Naive thymus-derived CD8-positive, alpha-beta T cell (primary cell): Measurements from ENCODE around the gene SEC63. TPM values are rescaled to one million over a fixed set of nuclear protein-coding genes. Genes with fewer than 3 reads are reported as not detected.

Source experiments
- ATAC-seq, 2 donors: fragments of 150-1000 bp; cut with Tn5 transposase in 1 of 2; sonication (Bioruptor Pico), chemical (Tn5 transposase) in 1 of 2; 1 replicate in 1 of 2; 2 replicates in 1 of 2; pipeline ENCODE4 v1.10.0; 2021; ENCODE audit warnings: mild to moderate bottlenecking in 2 of 2, moderate library complexity in 2 of 2
- POLR2A ChIA-PET: fragments of 350-600 bp; sonication (Branson Sonifier 250); formaldehyde crosslinking; loops from one replicate; lab custom pipeline; 2021; ENCODE audit warnings: antibody characterized with exemption; lab: Charles Lee
- DNase-seq, 10 donors: peaks; one replicate each; pipeline versions ENCODE4 v3.0.0 to v3.0.0-alpha.2; 2020 to 2022
- H3K27ac Mint-ChIP-seq, 10 donors: one replicate each; pipeline ENCODE4 v1.8.0; 2020 to 2022; ENCODE audit warnings: mild to moderate bottlenecking in 10 of 10, mixed read lengths in 10 of 10, moderate library complexity in 4 of 10, inconsistent platforms in 1 of 10
- H3K27me3 Mint-ChIP-seq, 5 donors: one replicate each; pipeline ENCODE4 v1.8.0; 2021 to 2022; ENCODE audit warnings: mixed read lengths in 5 of 5
- H3K36me3 Mint-ChIP-seq, 3 donors: one replicate each; pipeline ENCODE4 v1.8.0; 2020 to 2022; ENCODE audit warnings: mixed read lengths in 3 of 3, mild to moderate bottlenecking in 2 of 3, inconsistent platforms in 1 of 3
- H3K4me1 Mint-ChIP-seq, 4 donors: one replicate each; pipeline ENCODE4 v1.8.0; 2021 to 2022; ENCODE audit warnings: mixed read lengths in 4 of 4
- H3K4me3 Mint-ChIP-seq, 10 donors: one replicate each; pipeline ENCODE4 v1.8.0; 2020 to 2022; ENCODE audit warnings: mild to moderate bottlenecking in 10 of 10, mixed read lengths in 10 of 10, moderate library complexity in 6 of 10, inconsistent platforms in 1 of 10
- H3K9me3 Mint-ChIP-seq, 9 donors: one replicate each; pipeline ENCODE4 v1.8.0; 2020 to 2022; ENCODE audit warnings: mixed read lengths in 9 of 9, mild to moderate bottlenecking in 3 of 9, inconsistent platforms in 1 of 9, moderate library complexity in 1 of 9
- polyA plus RNA-seq, 3 donors: library from polyadenylated mRNA; unstranded; fragments of 300-500 nt; fragmentation: Illumina TruSeq; gene quantifications; one replicate each; pipeline ENCODE4 v1.2.3, GENCODE V29; 2021
- total RNA-seq, 8 experiments: library from RNA in 2 of 8; stranded (reverse) in 2 of 8; gene quantifications; one replicate each; pipeline ENCODE4 v1.2.3 and lab custom pipeline; 2021 to 2026

The SEC63 gene
- total and polyA plus RNA-seq, 5 experiments from 2014 or later = 28.8 to 81.6 (median 32.1) TPM

DNA sequence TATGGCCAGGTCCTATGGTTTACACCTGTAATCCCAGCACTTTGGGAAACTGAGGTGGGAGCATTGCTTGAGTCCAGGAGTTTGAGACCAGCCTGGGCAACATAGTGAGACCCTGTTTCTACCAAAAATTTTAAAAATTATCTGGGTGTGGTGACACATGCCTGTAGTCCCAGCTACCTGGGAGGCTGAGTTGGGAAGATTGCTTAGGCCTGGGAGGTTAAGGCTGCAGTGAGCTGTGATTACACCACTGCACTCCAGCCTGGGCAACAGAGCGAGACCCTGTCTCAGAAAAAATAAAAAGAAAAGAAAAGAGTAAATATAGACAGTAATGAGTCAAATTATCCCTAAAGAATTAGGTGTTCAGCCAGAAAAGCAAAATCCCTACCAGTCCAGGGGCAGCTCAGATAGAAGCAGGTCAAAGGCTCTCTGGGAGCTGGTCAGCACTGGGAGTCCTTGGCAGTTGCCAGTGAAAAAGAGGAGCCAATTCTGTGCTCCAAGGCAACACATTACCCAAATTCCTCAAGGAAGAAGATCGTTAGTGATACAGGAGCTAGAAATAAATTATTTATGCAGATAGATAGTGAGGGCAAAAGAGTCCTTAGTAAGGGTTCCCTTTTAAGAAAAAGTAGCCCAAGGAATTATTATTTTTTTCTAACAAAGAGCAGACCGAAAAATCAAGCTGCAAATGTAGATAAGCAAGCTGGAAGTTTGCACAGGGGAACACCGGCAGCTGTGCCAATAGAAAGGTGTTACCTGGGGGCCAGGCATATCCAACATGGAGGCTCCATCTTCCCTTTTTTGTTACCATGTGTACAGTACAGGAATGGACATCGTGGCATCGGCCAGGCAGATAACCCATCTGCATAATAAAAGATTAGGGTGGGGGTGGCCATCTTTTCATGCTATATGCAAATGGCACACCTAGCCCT, 31.4 kb upstream of the SEC63 start:
- ATAC-seq = no peak
- no peak for DNase-seq
- Mint-ChIP-seq H3K4me1 (peaks cover 0 to 8% (median 2%) of the 10 kb centered on the region in 4 donors), H3K4me3 (no peak overlapping the region), H3K27ac (no peak overlapping the region), H3K9me3 (no peaks in the 10 kb centered on the region), H3K27me3 (peaks cover 0 to 3% (median 1%) of the 10 kb centered on the region in 5 donors), H3K36me3 (no peaks in the 10 kb centered on the region)
- POLR2A ChIA-PET = no interaction called here

DNA sequence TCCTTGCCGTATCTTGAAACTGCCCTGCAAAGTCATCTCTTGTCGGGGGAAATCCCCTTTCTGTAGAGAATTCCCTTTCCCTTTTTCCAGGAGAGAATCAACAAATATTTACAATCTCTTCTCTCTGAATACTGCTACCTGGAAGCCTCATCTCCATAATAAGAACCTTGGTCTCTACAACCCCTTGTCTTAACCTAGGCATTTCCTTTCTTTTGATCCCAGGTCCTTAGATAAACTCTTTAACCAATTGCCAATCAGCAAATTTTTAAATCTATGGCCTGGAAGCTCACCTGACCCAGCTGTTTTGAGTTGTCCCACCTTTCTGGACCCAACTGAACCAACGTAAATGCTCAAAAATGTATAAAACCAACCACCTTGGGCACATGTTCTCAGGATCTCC, 30.6 kb upstream of the SEC63 start:
- ATAC-seq (no peak), DNase-seq (no peak)
- Mint-ChIP-seq H3K27ac (no peak overlapping the region), H3K27me3 (peaks cover 0 to 2% (median 1%) of the 10 kb centered on the region in 5 donors), H3K4me3 (no peak overlapping the region), H3K9me3 (no peaks in the 10 kb centered on the region), H3K4me1 (peaks cover 0 to 8% (median 2%) of the 10 kb centered on the region in 4 donors), H3K36me3 (no peaks in the 10 kb centered on the region)
- POLR2A ChIA-PET = no interaction called here

DNA sequence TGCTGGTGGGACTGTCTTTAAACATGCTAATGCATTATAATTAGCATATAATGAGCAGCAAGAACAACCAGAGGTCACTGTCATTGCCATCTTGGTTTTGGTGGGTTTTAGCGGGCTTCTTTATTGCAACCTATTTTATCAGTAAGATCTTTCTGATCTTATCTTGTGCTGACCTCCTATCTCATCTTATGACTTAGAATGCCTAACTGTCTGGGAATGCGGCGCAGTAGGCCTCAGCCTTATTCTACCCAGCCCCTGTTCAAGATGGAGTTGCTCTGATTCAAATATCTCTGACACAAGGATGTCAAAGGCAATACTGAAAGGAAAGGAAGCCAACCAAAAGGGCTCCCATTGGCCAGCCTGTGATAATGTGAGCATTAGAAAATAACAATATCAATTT, 29.8 kb upstream of the SEC63 start:
- Mint-ChIP-seq H3K9me3 (no peaks in the 10 kb centered on the region), H3K27me3 (peaks cover 0 to 3% (median 2%) of the 10 kb centered on the region in 5 donors), H3K4me3 (no peak overlapping the region), H3K4me1 (peaks cover 0 to 8% (median 2%) of the 10 kb centered on the region in 4 donors), H3K36me3 (no peaks in the 10 kb centered on the region), H3K27ac (no peak overlapping the region)
- DNase-seq (no peak), ATAC-seq (no peak)
- POLR2A ChIA-PET = no interaction called here

DNA sequence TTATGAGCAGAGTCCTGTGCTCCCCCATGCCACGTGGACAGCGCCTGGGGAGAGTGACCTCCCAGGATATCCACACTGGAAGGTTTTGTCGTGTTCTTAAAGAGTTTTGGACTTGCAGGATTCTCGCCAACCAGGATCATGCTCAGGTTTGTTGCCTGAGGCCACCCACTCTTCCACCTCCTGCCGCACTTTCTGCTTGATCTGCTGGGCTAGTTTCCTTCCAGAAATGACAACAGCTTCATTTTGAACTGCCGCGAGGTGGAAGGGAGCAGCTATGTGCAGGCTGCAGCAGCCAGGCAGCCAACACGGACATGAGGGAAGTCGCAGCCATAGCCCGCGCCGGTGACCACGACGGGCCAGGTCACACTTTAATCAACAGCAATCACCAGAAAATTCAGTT, 27.7 kb upstream of the SEC63 start:
- Mint-ChIP-seq H3K27ac (no peak overlapping the region), H3K27me3 (peaks cover 0 to 10% (median 7%) of the 10 kb centered on the region in 5 donors), H3K4me3 (no peak overlapping the region), H3K4me1 (peaks cover 0 to under 1% (median 0%) of the 10 kb centered on the region in 4 donors), H3K9me3 (no peaks in the 10 kb centered on the region), H3K36me3 (no peaks in the 10 kb centered on the region)
- DNase-seq = no peak
- no peak for ATAC-seq
- POLR2A ChIA-PET = no interaction called here

DNA sequence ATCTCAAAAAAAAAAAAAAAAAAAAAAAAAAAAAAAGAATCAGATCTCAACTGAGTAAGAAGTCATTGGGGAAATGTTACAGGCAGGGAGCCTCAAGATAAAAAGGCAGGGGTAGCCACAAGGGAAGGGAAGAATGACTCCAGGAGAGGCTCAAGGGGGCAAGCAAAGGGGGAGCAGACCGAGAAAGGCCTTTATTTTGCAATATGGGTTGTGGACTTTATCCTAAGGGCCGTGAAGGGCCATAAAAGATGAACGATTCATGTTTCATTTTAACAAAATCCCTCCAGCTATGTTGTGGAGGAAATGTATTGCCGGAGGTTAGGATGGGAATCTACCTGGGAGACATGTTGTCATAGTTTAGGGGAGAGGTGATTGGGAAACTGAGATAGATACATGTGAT, 25.8 kb upstream of the SEC63 start:
- peaks cover 0 to 10% (median 7%) of the 10 kb centered on the region in 5 donors for H3K27me3 Mint-ChIP-seq
- DNase-seq = no peak
- H3K4me1 Mint-ChIP-seq = no peaks in the 10 kb centered on the region
- no peaks in the 10 kb centered on the region for H3K36me3 Mint-ChIP-seq
- POLR2A ChIA-PET = no interaction called here
- no peaks in the 10 kb centered on the region for H3K9me3 Mint-ChIP-seq
- no peak overlapping the region for H3K4me3 Mint-ChIP-seq
- H3K27ac Mint-ChIP-seq = no peak overlapping the region
- no peak for ATAC-seq

DNA sequence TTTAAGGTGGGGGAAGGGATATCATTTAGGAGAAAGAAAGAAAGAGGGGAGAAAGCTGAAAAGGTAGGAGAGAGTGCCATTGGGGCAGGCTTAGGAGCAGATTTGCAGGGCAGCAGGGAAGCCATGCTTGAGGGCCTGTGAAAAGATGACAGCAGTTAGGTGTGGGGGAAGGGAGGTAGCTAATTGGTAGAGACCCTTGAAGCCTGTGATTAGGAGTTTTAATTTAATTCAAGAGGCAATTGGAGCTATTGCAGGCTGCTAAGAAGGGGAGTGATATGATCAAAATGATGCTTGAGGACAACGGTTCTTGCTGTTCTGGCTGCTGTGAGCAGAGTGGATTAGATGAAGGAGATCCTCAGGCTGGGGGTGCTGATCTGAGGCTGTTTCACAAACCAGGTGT, 24.5 kb upstream of the SEC63 start:
- peaks cover 0 to 10% (median 7%) of the 10 kb centered on the region in 5 donors for H3K27me3 Mint-ChIP-seq
- no peak for DNase-seq
- no peaks in the 10 kb centered on the region for H3K36me3 Mint-ChIP-seq
- H3K4me3 Mint-ChIP-seq = no peak overlapping the region
- H3K4me1 Mint-ChIP-seq = no peaks in the 10 kb centered on the region
- ATAC-seq = no peak
- H3K9me3 Mint-ChIP-seq = no peaks in the 10 kb centered on the region
- no peak overlapping the region for H3K27ac Mint-ChIP-seq
- POLR2A ChIA-PET = no interaction called here

DNA sequence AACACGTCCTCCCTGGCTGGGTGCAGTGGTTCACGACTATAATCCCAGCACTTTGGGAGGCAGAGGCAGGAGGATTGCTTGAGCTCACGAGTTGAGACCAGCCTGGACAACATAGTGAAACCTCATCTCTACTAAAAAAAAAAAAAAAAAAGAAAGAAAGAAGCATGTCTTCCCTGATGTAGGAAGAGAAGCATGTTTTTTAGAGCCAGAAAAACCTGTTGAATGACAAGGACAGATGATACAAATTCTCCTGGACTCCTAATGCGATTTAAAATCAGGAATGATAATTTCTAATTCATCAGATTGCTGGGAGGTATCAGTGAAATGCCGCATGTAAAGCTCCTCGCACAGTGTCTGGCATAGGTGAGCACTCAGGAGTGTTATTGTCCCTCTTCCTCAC, 23.7 kb upstream of the SEC63 start:
- DNase-seq = no peak
- no peaks in the 10 kb centered on the region for H3K9me3 Mint-ChIP-seq
- no peak overlapping the region for H3K4me3 Mint-ChIP-seq
- H3K4me1 Mint-ChIP-seq = no peaks in the 10 kb centered on the region
- H3K27ac Mint-ChIP-seq = no peak overlapping the region
- peaks cover 0 to 10% (median 7%) of the 10 kb centered on the region in 5 donors for H3K27me3 Mint-ChIP-seq
- POLR2A ChIA-PET = interaction anchor here (0.7 kb wide), 1 partner anchor 118 kb away, joined by 4 read pairs; no protein-coding TSS in a partner anchor
- no peak for ATAC-seq
- no peaks in the 10 kb centered on the region for H3K36me3 Mint-ChIP-seq

DNA sequence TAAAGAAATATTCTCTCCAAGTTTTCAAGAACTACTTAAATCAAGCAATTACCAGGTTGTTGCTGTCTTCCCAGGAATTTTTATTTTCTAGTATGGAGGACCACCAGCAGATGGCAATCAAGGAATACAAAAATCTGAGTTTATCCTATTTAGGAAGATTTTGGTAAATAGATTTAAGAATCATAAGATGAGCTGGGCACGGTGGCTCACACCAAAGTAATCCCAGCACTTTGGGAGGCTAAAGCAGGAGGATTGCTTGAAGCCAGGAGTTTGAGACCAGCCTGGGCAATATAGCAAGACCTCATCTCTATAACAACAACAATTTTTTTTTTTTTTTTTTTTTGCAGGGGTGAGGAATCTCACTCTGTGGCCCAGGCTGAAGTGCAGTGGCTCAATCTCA, 19.3 kb upstream of the SEC63 start:
- Mint-ChIP-seq H3K4me3 (no peak overlapping the region), H3K9me3 (no peaks in the 10 kb centered on the region), H3K27ac (no peak overlapping the region), H3K27me3 (peaks cover 0 to 5% (median 0%) of the 10 kb centered on the region in 5 donors), H3K4me1 (peaks cover 0 to 6% (median under 1%) of the 10 kb centered on the region in 4 donors), H3K36me3 (no peaks in the 10 kb centered on the region)
- POLR2A ChIA-PET = no interaction called here
- DNase-seq = no peak
- ATAC-seq = no peak

DNA sequence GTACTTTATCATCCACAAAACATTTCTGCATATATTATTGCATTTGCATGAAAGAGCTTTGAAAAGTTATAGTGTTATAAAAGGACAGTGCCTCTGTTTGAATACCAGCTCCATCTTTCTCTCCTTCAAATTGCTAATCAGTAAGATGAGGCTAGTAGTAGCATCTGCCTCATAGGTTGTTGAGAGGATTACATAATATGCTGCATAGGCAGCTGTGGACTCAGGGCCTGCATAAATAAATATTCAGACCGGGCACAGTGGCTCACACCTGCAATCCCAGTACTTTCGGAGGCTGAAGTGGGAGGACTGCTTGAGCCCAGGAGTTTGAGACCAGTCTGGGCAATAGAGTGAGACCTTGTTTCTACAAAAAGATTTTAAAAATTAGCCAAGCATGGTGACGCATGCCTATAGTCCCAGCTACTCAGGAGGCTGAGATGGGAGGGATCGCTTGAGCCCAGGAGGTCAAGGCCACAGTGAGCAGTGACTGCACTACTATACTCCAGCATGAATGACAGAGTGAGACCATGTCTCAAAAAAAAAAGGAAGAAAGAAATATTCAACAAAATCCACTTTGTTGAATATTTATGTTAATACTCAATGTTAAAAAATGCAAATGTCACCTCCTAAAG, 18.3 kb upstream of the SEC63 start:
- peak overlapping the region in 1 of 10 donors; percentile 18 for H3K27ac Mint-ChIP-seq
- no peaks in the 10 kb centered on the region for H3K9me3 Mint-ChIP-seq
- no peak for DNase-seq
- POLR2A ChIA-PET = no interaction called here
- H3K4me1 Mint-ChIP-seq = peaks cover 0 to 6% (median under 1%) of the 10 kb centered on the region in 4 donors
- ATAC-seq = no peak
- no peaks in the 10 kb centered on the region for H3K36me3 Mint-ChIP-seq
- peaks cover 0 to 4% (median 0%) of the 10 kb centered on the region in 5 donors for H3K27me3 Mint-ChIP-seq
- H3K4me3 Mint-ChIP-seq = no peak overlapping the region

DNA sequence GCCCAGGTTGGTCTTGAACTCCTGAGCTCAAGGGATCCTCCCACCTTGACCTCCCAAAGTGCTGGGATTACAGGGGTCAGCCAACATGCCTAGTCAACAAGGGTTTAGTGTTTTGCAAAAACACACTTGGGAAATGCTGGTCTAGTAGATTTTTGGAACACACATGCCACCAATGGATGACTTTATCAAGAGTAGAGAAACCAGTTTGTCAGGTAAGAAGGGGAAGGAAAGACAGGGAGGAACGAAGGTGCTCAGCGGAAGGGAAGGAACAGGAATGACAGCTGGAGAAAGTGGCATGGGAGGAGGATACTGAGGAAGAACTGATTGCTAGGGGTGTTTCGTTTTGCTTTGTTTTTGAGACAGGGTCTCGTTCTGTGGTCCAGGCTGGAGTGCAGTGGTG, 15.6 kb upstream of the SEC63 start:
- Mint-ChIP-seq H3K4me1 (peaks cover 0 to 6% (median under 1%) of the 10 kb centered on the region in 4 donors), H3K4me3 (no peak overlapping the region), H3K27me3 (peaks cover 0 to 4% (median 0%) of the 10 kb centered on the region in 5 donors), H3K36me3 (no peaks in the 10 kb centered on the region), H3K9me3 (no peaks in the 10 kb centered on the region), H3K27ac (peak overlapping the region in 1 of 10 donors; percentile 5)
- DNase-seq (no peak), ATAC-seq (no peak)
- POLR2A ChIA-PET = interaction anchor here (0.6 kb wide), 1 partner anchor 322 kb away, joined by 3 read pairs; no protein-coding TSS in a partner anchor

DNA sequence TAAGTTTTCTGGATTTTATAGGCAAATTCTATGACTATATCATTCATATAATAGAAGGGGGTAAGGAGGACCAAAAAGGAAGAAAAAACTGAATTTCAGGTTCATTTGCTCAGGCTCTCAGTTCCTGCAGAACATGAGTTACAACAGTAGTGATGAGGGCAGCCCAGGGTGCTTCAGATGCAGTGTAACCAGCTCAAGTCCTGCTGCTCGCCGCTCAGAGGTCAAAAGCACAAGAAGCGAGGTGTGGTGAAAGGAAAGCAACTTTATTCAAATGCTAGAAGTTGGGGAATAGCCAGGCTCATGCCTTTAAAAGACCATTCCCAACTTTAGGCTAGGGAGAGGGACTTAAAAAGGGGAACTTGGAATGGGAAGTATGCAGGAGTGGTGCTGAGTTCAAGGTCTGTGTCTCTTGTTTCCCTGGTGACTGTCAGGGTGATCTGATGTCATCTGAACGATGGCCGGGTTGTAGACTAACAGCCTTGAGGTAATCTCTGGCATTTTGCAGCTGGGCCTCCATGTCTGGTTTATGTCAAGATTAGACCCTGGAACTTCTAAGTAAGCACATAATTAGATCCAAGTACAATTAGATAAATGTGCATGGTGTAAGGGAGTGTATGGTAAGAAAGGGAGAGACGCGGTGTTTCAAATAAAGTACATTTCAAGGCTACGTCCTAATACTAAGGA, 14.5 kb upstream of the SEC63 start:
- no peak for ATAC-seq
- no peaks in the 10 kb centered on the region for H3K9me3 Mint-ChIP-seq
- H3K4me1 Mint-ChIP-seq = peaks cover 0 to 6% (median under 1%) of the 10 kb centered on the region in 4 donors
- POLR2A ChIA-PET = no interaction called here
- no peak overlapping the region for H3K4me3 Mint-ChIP-seq
- no peaks in the 10 kb centered on the region for H3K36me3 Mint-ChIP-seq
- H3K27me3 Mint-ChIP-seq = peaks cover 0 to 4% (median 0%) of the 10 kb centered on the region in 5 donors
- no peak for DNase-seq
- H3K27ac Mint-ChIP-seq = peak overlapping the region in 1 of 10 donors; percentile 5

DNA sequence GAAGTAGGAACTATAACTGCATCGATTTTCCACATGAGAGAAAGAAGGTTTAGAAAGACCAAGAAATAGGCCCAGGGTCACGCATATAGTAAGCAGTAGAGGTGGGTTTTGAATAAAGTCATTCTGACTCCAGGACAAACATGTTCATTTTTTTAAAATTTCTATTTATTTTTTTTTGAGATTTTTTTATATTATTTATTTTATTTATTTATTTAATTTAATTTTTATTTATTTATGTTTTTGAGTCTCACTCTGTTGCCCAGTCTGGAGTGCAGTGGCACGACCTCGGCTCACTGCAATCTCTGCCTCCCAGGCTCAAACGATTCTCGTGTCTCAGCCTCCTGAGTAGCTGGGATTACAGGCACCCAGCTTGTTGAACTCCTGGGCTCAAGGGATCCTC, 13.2 kb upstream of the SEC63 start:
- H3K27me3 Mint-ChIP-seq = peaks cover 0 to 4% (median 0%) of the 10 kb centered on the region in 5 donors
- DNase-seq (no peak), ATAC-seq (no peak)
- no peaks in the 10 kb centered on the region for H3K36me3 Mint-ChIP-seq
- POLR2A ChIA-PET = no interaction called here
- no peaks in the 10 kb centered on the region for H3K9me3 Mint-ChIP-seq
- H3K4me3 Mint-ChIP-seq = no peak overlapping the region
- peaks cover 0 to 6% (median under 1%) of the 10 kb centered on the region in 4 donors for H3K4me1 Mint-ChIP-seq
- H3K27ac Mint-ChIP-seq = no peak overlapping the region
